ENCODE measurements around the gene CEBPA.

- TF ChIP-seq, protein P1, sequence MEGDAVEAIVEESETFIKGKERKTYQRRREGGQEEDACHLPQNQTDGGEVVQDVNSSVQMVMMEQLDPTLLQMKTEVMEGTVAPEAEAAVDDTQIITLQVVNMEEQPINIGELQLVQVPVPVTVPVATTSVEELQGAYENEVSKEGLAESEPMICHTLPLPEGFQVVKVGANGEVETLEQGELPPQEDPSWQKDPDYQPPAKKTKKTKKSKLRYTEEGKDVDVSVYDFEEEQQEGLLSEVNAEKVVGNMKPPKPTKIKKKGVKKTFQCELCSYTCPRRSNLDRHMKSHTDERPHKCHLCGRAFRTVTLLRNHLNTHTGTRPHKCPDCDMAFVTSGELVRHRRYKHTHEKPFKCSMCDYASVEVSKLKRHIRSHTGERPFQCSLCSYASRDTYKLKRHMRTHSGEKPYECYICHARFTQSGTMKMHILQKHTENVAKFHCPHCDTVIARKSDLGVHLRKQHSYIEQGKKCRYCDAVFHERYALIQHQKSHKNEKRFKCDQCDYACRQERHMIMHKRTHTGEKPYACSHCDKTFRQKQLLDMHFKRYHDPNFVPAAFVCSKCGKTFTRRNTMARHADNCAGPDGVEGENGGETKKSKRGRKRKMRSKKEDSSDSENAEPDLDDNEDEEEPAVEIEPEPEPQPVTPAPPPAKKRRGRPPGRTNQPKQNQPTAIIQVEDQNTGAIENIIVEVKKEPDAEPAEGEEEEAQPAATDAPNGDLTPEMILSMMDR (IDR thresholded peaks at IDR 0.05): no peak
- no peak for TF ChIP-seq POLR2A (IDR thresholded peaks at IDR 0.05)
These were observed 42.8 kb downstream of the CEBPA start for GRCh38 chr19:33259539-33259938.
